Esophagus squamous epithelium (tissue), 4 donors: ENCODE results near the gene TRIM69.

Experiments
- CTCF ChIP-seq, 6 experiments: fragments of 450-650 bp in 4 of 6; fragments of 200-600 bp in 2 of 6; sonication (generic) in 2 of 6; IDR thresholded peaks; one replicate each; pipeline ENCODE4 v1.5.1; 2016 to 2019; ENCODE audit warnings: antibody characterized with exemption in 6 of 6, mild to moderate bottlenecking in 4 of 6, moderate library complexity in 4 of 6
- POLR2A ChIP-seq, 4 donors: fragments of 450-650 bp; IDR thresholded peaks; one replicate each; pipeline ENCODE4 v1.6.1; 2017; ENCODE audit warnings: antibody characterized with exemption in 4 of 4, mild to moderate bottlenecking in 4 of 4, moderate library complexity in 3 of 4

DNA sequence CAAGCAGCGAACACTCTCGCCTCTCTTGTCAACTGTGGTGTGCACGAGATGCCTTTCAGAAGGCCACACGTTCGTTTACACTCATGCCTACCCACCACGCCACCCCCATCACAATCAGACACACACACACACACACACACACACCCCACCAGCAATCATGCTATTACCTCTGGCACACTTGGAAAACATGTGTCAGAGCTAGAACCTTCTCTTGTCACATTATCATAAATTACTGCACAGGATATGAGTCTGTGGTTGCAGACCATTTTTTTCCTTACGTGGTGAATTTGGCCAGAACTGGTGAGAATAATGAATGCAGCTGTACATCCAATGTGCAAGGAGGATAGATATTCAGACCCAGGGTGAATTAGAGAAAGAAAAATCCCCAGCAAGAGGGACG is 52.4 kb downstream of the TRIM69 start:
- no peak for TF ChIP-seq POLR2A (IDR thresholded peaks at IDR 0.05)
- no peak for TF ChIP-seq CTCF (IDR thresholded peaks at IDR 0.05)
